GM21367 (cell line): ENCODE data around the gene RAB1A.

Experiments
- ATAC-seq: cut with Tn5 transposase; IDR thresholded peaks from one replicate; pipeline ENCODE4 v1.9.1; 2021; ENCODE audit not compliant: unreplicated experiment

The RAB1A gene

DNA sequence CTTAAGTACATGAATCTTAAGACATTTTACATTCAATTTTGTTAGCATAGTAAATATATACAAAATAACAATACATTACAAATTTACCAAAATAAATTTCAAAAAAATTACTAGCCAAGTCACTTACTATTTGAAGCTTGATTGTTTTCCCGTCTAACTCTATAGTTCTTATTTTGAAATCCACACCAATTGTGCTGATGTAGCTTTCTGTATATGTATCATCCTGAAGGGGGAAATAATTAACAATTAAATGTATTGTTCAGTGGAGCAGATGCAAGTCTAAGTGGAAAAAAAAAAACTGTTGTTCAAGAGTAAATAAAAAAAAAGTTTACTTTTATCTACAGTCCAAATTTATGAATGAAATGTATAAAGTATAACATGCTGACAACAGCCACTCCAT lies 32.1 kb downstream of the RAB1A start:
- ATAC-seq, result no peak

DNA sequence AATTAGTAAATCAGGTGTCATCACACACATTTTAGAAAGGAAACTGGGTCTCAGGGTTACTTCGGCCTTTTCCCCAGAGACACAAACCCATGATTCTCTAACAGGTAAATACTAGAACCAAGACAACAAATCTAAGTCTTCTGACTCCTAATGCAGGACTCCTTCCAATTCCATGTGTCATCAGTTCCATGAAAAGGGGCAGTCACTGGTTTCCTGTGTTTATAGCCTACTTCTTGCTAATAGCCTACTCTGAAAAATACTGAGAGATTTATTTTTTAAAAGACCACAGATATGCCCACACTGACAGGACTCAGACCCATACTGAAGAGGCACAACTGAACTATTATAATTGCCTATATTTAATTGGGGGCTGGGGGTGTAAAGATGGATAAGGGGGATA lies 33.0 kb downstream of the RAB1A start:
- ATAC-seq, result no peak

GRCh38 chr2:65093211-65093610 lies 36.7 kb downstream of the RAB1A start:
- ATAC-seq, result no peak

DNA sequence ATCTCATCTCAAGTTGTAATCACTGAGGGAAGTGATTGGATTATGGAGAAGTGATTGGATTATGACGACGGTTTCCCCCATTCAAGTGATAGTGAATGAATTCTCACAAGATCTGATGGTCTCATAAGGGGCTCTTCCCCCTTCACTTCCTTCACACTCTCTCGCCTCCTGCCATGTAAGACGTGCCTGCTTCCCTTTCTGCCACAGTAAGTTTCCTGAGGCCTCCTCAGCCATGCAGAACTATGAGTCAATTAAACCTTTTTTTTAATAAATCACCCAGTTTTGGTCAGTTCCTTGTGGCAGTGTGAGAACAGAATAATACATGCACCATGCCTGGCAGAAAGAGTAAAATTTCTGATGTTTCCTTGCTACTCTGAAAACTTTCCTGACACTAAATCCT lies 37.1 kb downstream of the RAB1A start:
- ATAC-seq, result no peak

- no peak for ATAC-seq
Measured at GRCh38 chr2:65085148-65085547, 44.8 kb downstream of the RAB1A start.

- ATAC-seq, result no peak
Measured at GRCh38 chr2:65081232-65081685, 48.6 kb downstream of the RAB1A start.

DNA sequence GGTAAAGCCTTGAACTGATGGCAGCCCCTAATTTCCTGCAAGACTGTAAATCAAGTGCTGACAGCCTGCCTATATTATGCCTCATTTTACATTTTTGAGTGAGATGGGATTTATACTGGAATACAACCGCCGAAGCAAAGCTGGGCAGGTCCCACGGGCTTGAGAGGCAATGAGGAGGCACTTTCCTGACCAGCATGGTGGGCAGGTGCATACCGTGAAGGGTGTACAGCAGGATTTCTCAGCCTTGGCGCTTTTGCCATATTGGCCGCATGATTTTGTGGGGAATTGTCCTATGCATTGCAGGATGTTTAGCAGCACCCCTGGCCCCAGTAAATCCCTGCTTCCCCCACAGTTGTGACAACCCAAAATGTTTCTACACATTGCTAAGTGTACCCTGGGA lies 50.9 kb downstream of the RAB1A start:
- ATAC-seq, result no peak

- no peak for ATAC-seq
Measured at GRCh38 chr2:65077898-65078297, 52.0 kb downstream of the RAB1A start.

DNA sequence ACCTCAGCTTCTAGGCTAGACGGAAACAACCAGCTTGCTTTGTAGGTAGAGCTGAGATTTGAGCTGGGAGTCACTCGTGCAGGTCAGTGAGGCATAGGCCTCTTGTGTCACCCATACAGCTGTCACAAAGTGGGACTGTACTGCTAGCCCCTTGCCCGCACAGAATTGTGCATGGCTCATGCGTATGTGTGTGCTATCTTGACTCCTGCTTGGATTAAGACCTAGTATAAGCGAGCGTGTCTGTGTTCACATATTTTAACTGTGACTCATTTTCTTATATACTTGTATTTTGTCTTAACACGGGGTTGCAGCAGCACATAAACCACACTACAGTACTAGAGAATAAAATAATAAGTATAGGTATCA lies 53.6 kb downstream of the RAB1A start:
- ATAC-seq, result no peak

DNA sequence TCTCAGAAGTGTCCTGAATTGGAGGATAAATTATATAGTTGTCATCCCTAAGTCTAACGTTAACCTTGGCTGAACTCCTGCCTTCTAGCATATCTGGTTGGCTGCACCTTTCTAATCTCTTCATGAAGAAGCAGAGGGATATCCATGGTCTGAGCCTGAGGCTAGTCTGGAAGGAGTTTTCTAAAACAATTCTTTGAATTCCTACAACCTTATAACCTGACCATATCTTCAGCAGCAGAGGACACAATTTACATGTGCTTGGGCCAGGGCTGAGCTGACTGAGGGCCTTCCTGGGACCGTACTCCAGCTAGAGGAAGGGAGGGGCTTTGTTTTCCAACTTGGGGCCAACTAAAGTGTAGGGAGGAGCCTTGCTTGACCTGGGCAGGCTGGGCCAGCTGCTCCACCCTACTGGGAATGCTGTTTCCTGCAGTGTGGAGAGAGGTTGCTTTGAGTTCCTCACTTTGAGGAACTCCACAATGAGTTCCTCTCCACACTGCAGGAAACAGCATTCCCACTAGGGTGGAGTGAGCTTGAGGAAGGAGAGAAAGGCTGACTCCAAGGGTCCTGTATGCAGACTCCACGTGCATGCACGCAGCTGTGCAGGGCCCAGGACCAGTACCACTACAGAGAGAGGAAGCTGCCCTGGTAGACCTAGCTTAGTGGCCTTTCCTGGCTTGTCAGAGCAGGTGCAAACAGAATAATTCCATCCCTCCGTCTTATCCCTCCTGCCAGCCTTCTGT lies 54.1 kb downstream of the RAB1A start:
- ATAC-seq, result no peak

DNA sequence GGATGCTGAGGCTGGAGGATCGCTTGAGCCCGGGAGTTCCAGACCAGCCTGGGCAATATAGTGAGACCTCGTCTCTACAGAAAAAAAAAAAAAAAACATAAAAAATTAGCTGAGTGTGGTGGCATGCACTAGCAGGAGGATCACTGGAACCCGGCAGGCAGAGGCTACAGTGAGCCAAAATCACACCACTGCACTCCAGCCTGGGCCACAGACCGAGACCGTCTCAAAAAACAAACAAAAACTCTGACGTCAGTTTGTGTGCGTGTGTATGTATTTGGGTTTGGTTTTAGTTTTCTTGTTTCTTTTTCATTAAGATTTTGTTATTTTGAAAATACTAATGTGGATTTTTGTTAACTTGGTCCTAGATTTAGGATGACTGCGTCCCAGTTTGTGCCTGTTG lies 54.7 kb downstream of the RAB1A start:
- no peak for ATAC-seq

DNA sequence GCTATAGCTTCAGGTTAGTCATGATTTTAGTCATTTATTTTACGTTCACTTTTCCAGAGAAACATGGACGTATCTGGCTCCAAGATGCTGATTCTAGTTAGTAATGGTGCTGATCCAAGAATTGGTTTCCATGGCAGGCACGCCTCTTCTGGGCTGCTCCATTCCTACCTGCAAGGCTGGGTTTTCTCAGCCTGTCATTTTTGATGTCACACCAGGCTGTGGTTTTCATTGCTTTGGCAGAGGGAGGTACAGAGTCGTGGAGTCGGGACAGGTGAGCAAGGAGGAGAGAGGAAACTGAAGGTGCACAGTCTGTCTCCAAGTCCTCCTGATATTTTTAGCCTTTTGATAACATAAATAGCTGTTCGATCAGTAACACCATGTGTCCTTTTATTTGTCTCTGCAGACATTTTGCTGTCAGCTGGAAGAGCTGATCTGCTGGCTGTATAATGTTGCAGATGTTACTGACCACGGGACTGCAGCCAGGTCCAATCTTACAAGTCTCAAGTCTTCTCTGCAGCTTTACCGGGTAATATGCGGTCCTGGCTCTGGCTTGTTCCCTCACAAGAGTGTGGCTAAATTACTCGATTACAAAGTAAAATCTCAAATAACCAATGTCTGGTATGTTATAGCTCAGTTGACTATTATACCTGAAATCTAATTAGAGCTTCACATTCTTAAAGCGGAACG lies 55.9 kb downstream of the RAB1A start:
- ATAC-seq, result no peak

- ATAC-seq, result peak; percentile 53
Measured at GRCh38 chr2:65072181-65072970, 57.5 kb downstream of the RAB1A start.

- no peak for ATAC-seq
Measured at GRCh38 chr2:65071499-65072180, 58.3 kb downstream of the RAB1A start.

DNA sequence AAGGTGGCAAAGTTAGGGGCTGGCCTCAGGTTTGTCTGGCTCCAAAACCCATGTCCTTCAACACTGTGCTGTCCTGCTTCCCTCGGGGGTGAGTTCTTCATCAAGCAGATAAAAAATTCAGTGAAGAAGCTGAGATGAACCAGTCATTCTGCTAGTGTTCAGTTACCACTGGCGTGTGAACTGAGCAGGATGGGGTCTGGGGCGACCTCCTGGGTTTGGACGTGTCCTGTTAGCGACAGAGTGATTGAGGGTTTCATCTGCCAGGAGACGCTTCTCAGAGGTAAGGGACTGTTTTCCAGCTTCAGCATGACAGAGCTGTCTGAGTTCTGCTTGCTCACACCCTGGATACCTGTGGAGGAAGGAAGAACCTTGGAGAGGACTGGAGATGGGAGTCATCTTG lies 59.0 kb downstream of the RAB1A start:
- no peak for ATAC-seq

GRCh38 chr2:65070172-65070830 lies 59.6 kb downstream of the RAB1A start:
- no peak for ATAC-seq

DNA sequence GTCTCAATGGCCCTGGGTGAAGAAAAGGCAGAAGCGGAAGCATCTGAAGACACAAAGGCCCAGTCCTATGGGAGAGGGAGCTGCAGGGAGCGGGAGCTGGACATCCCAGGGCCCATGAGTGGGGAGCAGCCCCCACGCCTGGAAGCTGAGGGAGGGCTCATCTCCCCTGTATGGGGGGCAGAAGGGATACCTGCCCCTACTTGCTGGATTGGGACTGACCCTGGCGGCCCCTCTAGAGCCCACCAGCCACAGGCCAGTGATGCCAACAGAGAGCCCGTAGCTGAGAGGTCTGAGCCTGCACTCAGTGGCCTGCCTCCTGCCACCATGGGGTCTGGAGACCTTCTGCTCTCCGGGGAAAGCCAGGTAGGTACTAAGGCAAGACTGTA lies 60.5 kb downstream of the RAB1A start:
- ATAC-seq, result no peak

GRCh38 chr2:65067806-65068553 lies 61.9 kb downstream of the RAB1A start:
- no peak for ATAC-seq

DNA sequence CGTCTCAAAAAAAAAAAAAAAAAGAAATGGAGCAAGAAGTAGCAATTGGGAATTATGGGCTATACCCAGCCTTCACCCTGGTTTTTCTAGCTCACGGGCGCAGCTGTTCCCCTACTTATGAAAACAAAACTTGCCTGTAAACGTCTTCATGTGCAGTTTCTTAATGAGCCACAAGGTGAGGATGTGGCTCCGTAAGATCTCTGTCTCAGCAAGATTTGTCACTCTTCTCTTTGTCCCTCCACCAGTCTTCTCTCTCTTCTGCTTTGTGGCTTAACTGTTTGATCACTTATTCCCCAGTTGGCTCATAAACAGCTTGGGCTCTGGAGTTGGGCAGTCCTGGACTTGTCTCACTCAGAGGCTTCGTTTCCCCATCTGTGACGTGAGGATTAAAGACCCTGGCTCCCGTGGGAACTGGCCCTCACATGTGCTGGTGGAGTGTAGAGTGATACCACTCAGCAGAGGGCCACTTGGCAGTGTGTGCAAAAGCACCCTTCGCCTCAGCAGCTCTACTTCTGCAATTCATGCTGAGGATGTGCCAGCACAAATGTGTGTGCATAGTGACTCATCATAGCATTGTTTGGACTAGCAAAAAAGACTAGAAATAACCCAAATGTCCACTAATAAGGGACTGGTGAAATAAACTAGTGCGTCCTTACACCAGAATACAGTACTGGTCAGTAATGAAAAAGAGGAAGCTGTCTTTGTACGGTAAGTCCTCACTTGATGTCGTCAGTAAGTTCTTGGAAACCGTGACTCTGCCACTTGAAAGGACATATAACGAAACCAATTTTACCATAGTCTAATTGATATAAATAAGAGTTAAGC lies 65.0 kb downstream of the RAB1A start:
- peak; percentile 82 for ATAC-seq
